GM12865 (cell line): Measurements from ENCODE around the gene PGBD2.
A peak's percentile ranks its signal among the peaks of the same experiment; 100 is the strongest.

Experiments used
- DNase-seq: peaks from one replicate; pipeline ENCODE4 v3.0.0; 2010; ENCODE audit warnings: low read depth
- H3K4me3 ChIP-seq: 2 replicates; pipeline ENCODE4 v1.5.1; 2011; ENCODE audit warnings: mild to moderate bottlenecking, low read depth, low read length, control low read depth
- CTCF ChIP-seq: IDR thresholded peaks from 2 replicates; pipeline ENCODE4 v1.5.1; 2011; ENCODE audit warnings: low read length, control low read depth, low read depth, inconsistent platforms; ENCODE audit not compliant: insufficient read depth; ENCODE audit errors: missing control alignments

Gene PGBD2

GRCh38 chr1:248861616-248862015 lies 44.4 kb upstream of the PGBD2 start:
- TF ChIP-seq CTCF = no peak
- no peak overlapping the region for H3K4me3 ChIP-seq
- DNase-seq = no peak

GRCh38 chr1:248862695-248862997 lies 43.4 kb upstream of the PGBD2 start:
- TF ChIP-seq CTCF = no peak
- H3K4me3 ChIP-seq = peak overlapping the region; percentile 73
- DNase-seq = no peak

GRCh38 chr1:248862998-248863881 lies 42.8 kb upstream of the PGBD2 start:
- peak overlapping the region; percentile 73 for H3K4me3 ChIP-seq
- TF ChIP-seq CTCF = no peak
- DNase-seq = peak; percentile 84

GRCh38 chr1:248871837-248872401 lies 34.1 kb upstream of the PGBD2 start:
- DNase-seq = no peak
- H3K4me3 ChIP-seq = peak overlapping the region; percentile 94
- no peak for TF ChIP-seq CTCF

- peak overlapping the region; percentile 94 for H3K4me3 ChIP-seq
- TF ChIP-seq CTCF = no peak
- peak; percentile 79 for DNase-seq
Observed at GRCh38 chr1:248872752-248873408, 33.2 kb upstream of the PGBD2 start.

GRCh38 chr1:248873409-248873992 lies 32.5 kb upstream of the PGBD2 start:
- H3K4me3 ChIP-seq = peak overlapping the region; percentile 94
- peak; percentile 98 for DNase-seq
- no peak for TF ChIP-seq CTCF
